ENCODE data around the gene TUBA4A. TPM values are rescaled to one million over a fixed set of nuclear protein-coding genes. Genes with fewer than 3 reads are reported as not detected.

TUBA4A gene
- total RNA-seq, 2 experiments from 2014 or later, result 261 to 339 TPM

GRCh38 chr2:219252900-219253752 lies 592 bp downstream of the TUBA4A start, which contains the start of gene TUBA4B:
TUBA4B (plus strand) TSS chr2:219253243; CDS start chr2:219253408, 165 bp downstream.
- POLR2A ChIA-PET, result interaction anchor here (1.5 kb wide), 1 partner anchor 40 kb away, joined by 6 read pairs; no protein-coding TSS in a partner anchor
- Mint-ChIP-seq H3K27me3 (no peaks in the 10 kb centered on the region), H3K4me1 (peaks cover 58% of the 10 kb centered on the region)

GRCh38 chr2:219252570-219252899 lies 1.2 kb downstream of the TUBA4A start:
- H3K4me1 Mint-ChIP-seq, result peaks cover 64% of the 10 kb centered on the region

More at GRCh38 chr2:219252900-219253752, 592 bp downstream of the TUBA4A start, which contains the start of gene TUBA4B:
- Mint-ChIP-seq H3K4me3 (peak within 1 kb of the TSS; percentile 99), H3K36me3 (ENCODE audit: low read depth) (peaks cover 48% of the 10 kb centered on the region), H3K9me3 (no peaks in the 10 kb centered on the region), H3K27ac (peak within 1 kb of the TSS; percentile 93)
- CTCF ChIA-PET, result interaction anchor here (0.6 to 9.7 kb wide), 5 partner anchors 8 to 244 kb away, joined by 3 to 99 read pairs (median 15); partner anchors contain the start of genes DNAJB2, GLB1L, STK16 and ZFAND2B
- DNase-seq, result peak; percentile 65

GRCh38 chr2:219252084-219252483 lies 1.6 kb downstream of the TUBA4A start:
- no peaks in the 10 kb centered on the region for H3K9me3 Mint-ChIP-seq
- peak overlapping the region; percentile 93 for H3K27ac Mint-ChIP-seq
- CTCF ChIA-PET, result interaction anchor here (0.7 to 9.7 kb wide), 7 partner anchors 9 to 78 kb away, joined by 3 to 99 read pairs (median 4); partner anchors contain the start of genes DNAJB2 and ZFAND2B
- H3K27me3 Mint-ChIP-seq, result no peaks in the 10 kb centered on the region
- peaks cover 58% of the 10 kb centered on the region for H3K36me3 Mint-ChIP-seq (ENCODE audit: low read depth)
- no peak for DNase-seq
- POLR2A ChIA-PET, result interaction anchor here (1.3 to 1.5 kb wide), 2 partner anchors 23 to 41 kb away, joined by 3 to 6 read pairs; partner anchors contain the start of genes ANKZF1 and ATG9A
- H3K4me3 Mint-ChIP-seq, result peak overlapping the region; percentile 99
- peaks cover 68% of the 10 kb centered on the region for H3K4me1 Mint-ChIP-seq

More at GRCh38 chr2:219252570-219252899, 1.2 kb downstream of the TUBA4A start:
- peaks cover 54% of the 10 kb centered on the region for H3K36me3 Mint-ChIP-seq (ENCODE audit: low read depth)
- ChIA-PET CTCF (interaction anchor here (0.6 to 9.7 kb wide), 6 partner anchors 9 to 244 kb away, joined by 3 to 99 read pairs (median 4); partner anchors contain the start of genes DNAJB2 and ZFAND2B), POLR2A (interaction anchor here (1.3 to 1.5 kb wide), 2 partner anchors 23 to 40 kb away, joined by 3 to 6 read pairs; partner anchors contain the start of genes ANKZF1 and ATG9A)
- no peak for DNase-seq
- no peaks in the 10 kb centered on the region for H3K9me3 Mint-ChIP-seq
- no peaks in the 10 kb centered on the region for H3K27me3 Mint-ChIP-seq
- peak overlapping the region; percentile 99 for H3K4me3 Mint-ChIP-seq
- H3K27ac Mint-ChIP-seq, result peak overlapping the region; percentile 93

GRCh38 chr2:219251656-219252055 lies 2.1 kb downstream of the TUBA4A start:
- ChIA-PET POLR2A (interaction anchor here (1.3 kb wide), 1 partner anchor 22 kb away, joined by 3 read pairs; the partner anchor contains the start of genes ANKZF1 and ATG9A), CTCF (interaction anchor here (0.7 to 9.7 kb wide), 8 partner anchors 10 to 78 kb away, joined by 3 to 99 read pairs (median 4); partner anchors contain the start of genes DNAJB2 and ZFAND2B)
- Mint-ChIP-seq H3K4me3 (peak overlapping the region; percentile 99), H3K27me3 (no peaks in the 10 kb centered on the region), H3K36me3 (ENCODE audit: low read depth) (peaks cover 62% of the 10 kb centered on the region), H3K27ac (peak overlapping the region; percentile 93), H3K4me1 (peaks cover 73% of the 10 kb centered on the region), H3K9me3 (no peaks in the 10 kb centered on the region)
- no peak for DNase-seq

- no peaks in the 10 kb centered on the region for H3K27me3 Mint-ChIP-seq
- no peaks in the 10 kb centered on the region for H3K9me3 Mint-ChIP-seq
- peak overlapping the region; percentile 91 for H3K27ac Mint-ChIP-seq
- H3K4me1 Mint-ChIP-seq, result peaks cover 75% of the 10 kb centered on the region
- no peak for DNase-seq
- H3K4me3 Mint-ChIP-seq, result peak overlapping the region; percentile 99
- ChIA-PET POLR2A (interaction anchor here (1.0 kb wide), 1 partner anchor 21 kb away, joined by 3 read pairs; the partner anchor contains the start of genes ANKZF1 and ATG9A), CTCF (interaction anchor here (1.2 to 9.7 kb wide), 4 partner anchors 28 to 48 kb away, joined by 3 to 99 read pairs (median 38); partner anchors contain the start of gene DNAJB2)
- peaks cover 66% of the 10 kb centered on the region for H3K36me3 Mint-ChIP-seq (ENCODE audit: low read depth)
Observed at GRCh38 chr2:219250049-219250781, 3.5 kb downstream of the TUBA4A start.

GRCh38 chr2:219249203-219249980 lies 4.3 kb downstream of the TUBA4A start:
- ChIA-PET POLR2A (interaction anchor here (1.0 kb wide), 1 partner anchor 20 kb away, joined by 3 read pairs; the partner anchor contains the start of genes ANKZF1 and ATG9A), CTCF (interaction anchor here (1.0 to 9.7 kb wide), 11 partner anchors 9 to 66 kb away, joined by 3 to 99 read pairs (median 4); partner anchors contain the start of genes ABCB6 and DNAJB2)
- DNase-seq, result peak; percentile 56
- H3K36me3 Mint-ChIP-seq (ENCODE audit: low read depth), result peaks cover 66% of the 10 kb centered on the region
- H3K4me3 Mint-ChIP-seq, result peak overlapping the region; percentile 99
- no peaks in the 10 kb centered on the region for H3K9me3 Mint-ChIP-seq
- no peaks in the 10 kb centered on the region for H3K27me3 Mint-ChIP-seq
- peak overlapping the region; percentile 91 for H3K27ac Mint-ChIP-seq
- peaks cover 76% of the 10 kb centered on the region for H3K4me1 Mint-ChIP-seq

- Mint-ChIP-seq H3K4me1 (peaks cover 79% of the 10 kb centered on the region), H3K27ac (peak overlapping the region; percentile 91), H3K36me3 (ENCODE audit: low read depth) (peaks cover 66% of the 10 kb centered on the region), H3K4me3 (peak overlapping the region; percentile 99), H3K27me3 (no peaks in the 10 kb centered on the region), H3K9me3 (no peaks in the 10 kb centered on the region)
- ChIA-PET CTCF (interaction anchor here (1.0 to 9.7 kb wide), 11 partner anchors 10 to 74 kb away, joined by 3 to 99 read pairs (median 5); partner anchors contain the start of genes ABCB6 and DNAJB2), POLR2A (no interaction called here)
- no peak for DNase-seq
Observed at GRCh38 chr2:219248845-219249202, 4.9 kb downstream of the TUBA4A start.

GRCh38 chr2:219247678-219248642 lies 5.8 kb downstream of the TUBA4A start:
- CTCF ChIA-PET, result interaction anchor here (0.6 to 9.7 kb wide), 14 partner anchors 8 to 203 kb away, joined by 3 to 99 read pairs (median 4); partner anchors contain the start of genes ABCB6 and DNAJB2
- peaks cover 66% of the 10 kb centered on the region for H3K36me3 Mint-ChIP-seq (ENCODE audit: low read depth)
- POLR2A ChIA-PET, result interaction anchor here (1.0 kb wide), 1 partner anchor 31 kb away, joined by 6 read pairs; the partner anchor contains the start of gene DNAJB2
- peaks cover 86% of the 10 kb centered on the region for H3K4me1 Mint-ChIP-seq
- DNase-seq, result peak; percentile 73
- peak overlapping the region; percentile 99 for H3K4me3 Mint-ChIP-seq
- no peaks in the 10 kb centered on the region for H3K27me3 Mint-ChIP-seq
- H3K27ac Mint-ChIP-seq, result peak overlapping the region; percentile 91
- H3K9me3 Mint-ChIP-seq, result no peaks in the 10 kb centered on the region

- H3K36me3 Mint-ChIP-seq (ENCODE audit: low read depth), result peaks cover 52% of the 10 kb centered on the region
Observed at GRCh38 chr2:219246559-219246958, 7.2 kb downstream of the TUBA4A start.

GRCh38 chr2:219245899-219246230 lies 7.9 kb downstream of the TUBA4A start:
- peak; percentile 32 for DNase-seq
- Mint-ChIP-seq H3K4me3 (peak overlapping the region; percentile 99), H3K4me1 (peaks cover 70% of the 10 kb centered on the region), H3K27ac (peak overlapping the region; percentile 99), H3K36me3 (ENCODE audit: low read depth) (peaks cover 45% of the 10 kb centered on the region), H3K27me3 (no peaks in the 10 kb centered on the region), H3K9me3 (no peaks in the 10 kb centered on the region)
- ChIA-PET CTCF (interaction anchor here (0.9 to 2.9 kb wide), 11 partner anchors 9 to 348 kb away, joined by 3 to 15 read pairs (median 5); partner anchors contain the start of genes ANKZF1, ATG9A, TUBA4A and ZFAND2B), POLR2A (interaction anchor here (1.4 kb wide), 1 partner anchor 8 kb away, joined by 5 read pairs; the partner anchor contains the start of gene TUBA4A)

More at GRCh38 chr2:219246559-219246958, 7.2 kb downstream of the TUBA4A start:
- peaks cover 77% of the 10 kb centered on the region for H3K4me1 Mint-ChIP-seq
- H3K9me3 Mint-ChIP-seq, result no peaks in the 10 kb centered on the region
- peak overlapping the region; percentile 99 for H3K27ac Mint-ChIP-seq
- no peak for DNase-seq
- POLR2A ChIA-PET, result no interaction called here
- H3K27me3 Mint-ChIP-seq, result no peaks in the 10 kb centered on the region
- H3K4me3 Mint-ChIP-seq, result peak overlapping the region; percentile 99
- CTCF ChIA-PET, result interaction anchor here (1.5 to 2.9 kb wide), 3 partner anchors 8 to 44 kb away, joined by 6 to 15 read pairs (median 14); partner anchors contain the start of genes ANKZF1, ATG9A and TUBA4A

All from activated CD4-positive, alpha-beta T cell treated with anti-CD3 and anti-CD28 coated beads, Interleukin-2, amount 10 ng/mL, durations not matched to agents 7 days and 5 days (primary cell).